ENCODE measurements around the gene MS4A14.

DNA sequence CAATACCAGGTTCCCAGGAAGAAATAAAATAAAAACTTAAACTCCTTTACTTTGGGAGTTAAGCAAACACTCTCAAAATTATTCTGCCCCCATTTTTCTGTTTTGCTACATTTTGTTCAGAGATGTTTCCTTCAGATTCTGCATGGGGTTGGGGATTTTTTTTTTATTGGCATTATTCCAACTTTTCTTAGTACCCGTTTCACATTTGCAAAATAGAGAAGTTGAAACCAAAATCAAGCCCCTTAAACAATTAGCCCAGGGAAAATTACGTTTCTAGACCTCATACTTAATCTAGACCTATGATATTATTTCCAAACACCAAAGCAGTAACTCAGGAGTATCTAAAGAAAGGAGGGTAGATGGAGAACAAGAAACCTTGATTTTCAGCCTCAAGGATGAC lies 38.5 kb upstream of the MS4A14 start:
- no peak for TF ChIP-seq EZH2 (IDR thresholded peaks at IDR 0.05; ENCODE audit: borderline replicate concordance)
- TF ChIP-seq, protein P1, sequence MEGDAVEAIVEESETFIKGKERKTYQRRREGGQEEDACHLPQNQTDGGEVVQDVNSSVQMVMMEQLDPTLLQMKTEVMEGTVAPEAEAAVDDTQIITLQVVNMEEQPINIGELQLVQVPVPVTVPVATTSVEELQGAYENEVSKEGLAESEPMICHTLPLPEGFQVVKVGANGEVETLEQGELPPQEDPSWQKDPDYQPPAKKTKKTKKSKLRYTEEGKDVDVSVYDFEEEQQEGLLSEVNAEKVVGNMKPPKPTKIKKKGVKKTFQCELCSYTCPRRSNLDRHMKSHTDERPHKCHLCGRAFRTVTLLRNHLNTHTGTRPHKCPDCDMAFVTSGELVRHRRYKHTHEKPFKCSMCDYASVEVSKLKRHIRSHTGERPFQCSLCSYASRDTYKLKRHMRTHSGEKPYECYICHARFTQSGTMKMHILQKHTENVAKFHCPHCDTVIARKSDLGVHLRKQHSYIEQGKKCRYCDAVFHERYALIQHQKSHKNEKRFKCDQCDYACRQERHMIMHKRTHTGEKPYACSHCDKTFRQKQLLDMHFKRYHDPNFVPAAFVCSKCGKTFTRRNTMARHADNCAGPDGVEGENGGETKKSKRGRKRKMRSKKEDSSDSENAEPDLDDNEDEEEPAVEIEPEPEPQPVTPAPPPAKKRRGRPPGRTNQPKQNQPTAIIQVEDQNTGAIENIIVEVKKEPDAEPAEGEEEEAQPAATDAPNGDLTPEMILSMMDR (IDR thresholded peaks at IDR 0.05; ENCODE audit: poor library complexity): no peak

Measured in hepatocyte (in vitro differentiated cells).